ENCODE results near the gene VTCN1.

The VTCN1 gene

DNA sequence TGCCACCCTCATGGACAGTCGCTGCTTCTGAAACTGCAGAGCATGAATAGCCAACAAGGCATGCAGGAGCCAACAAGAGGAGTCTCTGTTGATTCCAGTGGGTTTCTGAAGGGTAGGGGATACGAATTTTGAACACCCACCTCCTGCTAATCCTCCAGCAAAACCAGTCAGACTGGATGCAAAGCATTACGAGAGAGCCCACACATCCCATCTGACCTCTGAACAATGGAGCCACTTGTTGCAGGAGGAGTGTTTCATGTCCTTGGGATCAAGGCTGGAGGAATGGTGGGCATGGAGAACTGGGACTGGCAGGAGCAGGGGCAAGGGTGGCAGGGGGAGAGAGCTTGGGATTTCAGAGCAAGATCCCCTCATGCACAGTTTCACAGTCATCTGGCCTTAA, 1.6 kb downstream of the VTCN1 start:
- no peak for DNase-seq (ENCODE audit: low read depth)

DNA sequence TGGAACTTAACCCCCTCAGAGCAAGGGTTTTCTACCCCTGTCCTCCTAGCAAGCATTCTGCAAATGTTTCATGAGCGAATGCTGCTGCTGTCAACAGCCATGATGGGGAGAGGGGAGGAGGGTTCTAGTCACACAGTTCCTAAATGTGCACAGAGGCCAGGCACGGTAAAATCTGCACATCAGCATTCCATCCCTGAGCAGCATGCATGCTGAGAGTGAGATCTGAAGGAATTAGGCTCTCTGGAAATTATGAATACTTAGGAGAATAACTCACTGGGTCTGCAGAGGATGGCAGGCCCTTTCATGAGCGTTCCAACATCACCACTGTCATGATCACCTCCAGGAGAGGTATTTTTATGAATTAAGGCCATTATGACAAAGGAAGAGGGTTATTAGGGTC, 2.1 kb downstream of the VTCN1 start:
- no peak for DNase-seq (ENCODE audit: low read depth)

DNA sequence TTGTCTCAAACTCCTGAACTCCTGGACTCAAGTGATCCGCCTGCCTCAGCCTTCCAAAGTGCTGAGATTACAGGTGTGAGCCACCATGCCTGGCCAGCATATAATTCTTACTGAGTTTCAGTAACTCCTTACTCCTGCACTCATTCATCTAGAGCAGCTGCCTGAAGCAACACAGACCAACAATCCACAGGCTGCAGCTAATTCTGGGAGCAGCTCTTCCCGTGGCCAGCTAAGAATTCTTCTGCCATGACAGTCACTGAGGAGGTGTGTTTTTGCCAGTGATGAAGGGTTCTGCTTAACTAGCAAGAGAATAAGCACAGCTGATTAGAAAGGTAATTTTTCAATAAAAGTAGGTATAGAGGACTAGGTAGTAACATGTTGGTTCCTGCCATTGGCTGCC, 5.4 kb downstream of the VTCN1 start:
- no peak for DNase-seq (ENCODE audit: low read depth)

DNA sequence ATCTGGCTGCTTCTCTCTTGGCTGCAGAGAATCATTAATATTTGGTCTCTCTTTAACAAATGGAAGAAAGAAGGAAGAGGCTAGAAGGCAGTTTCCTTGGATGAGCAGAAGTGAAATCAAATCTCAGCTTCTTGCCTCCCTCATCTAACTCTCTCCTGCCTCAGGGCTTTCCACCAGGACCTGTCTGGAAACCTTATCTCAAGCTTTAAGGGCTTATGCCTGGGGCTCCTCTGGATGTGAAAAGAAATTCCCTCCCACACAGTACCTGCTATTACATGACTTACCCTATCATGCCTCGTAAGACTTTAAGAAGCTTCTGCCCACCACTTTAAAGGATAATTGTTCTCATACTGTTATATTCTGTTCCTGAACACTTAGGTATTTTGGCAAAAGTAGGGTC, 8.9 kb downstream of the VTCN1 start:
- DNase-seq (ENCODE audit: low read depth) = no peak

DNA sequence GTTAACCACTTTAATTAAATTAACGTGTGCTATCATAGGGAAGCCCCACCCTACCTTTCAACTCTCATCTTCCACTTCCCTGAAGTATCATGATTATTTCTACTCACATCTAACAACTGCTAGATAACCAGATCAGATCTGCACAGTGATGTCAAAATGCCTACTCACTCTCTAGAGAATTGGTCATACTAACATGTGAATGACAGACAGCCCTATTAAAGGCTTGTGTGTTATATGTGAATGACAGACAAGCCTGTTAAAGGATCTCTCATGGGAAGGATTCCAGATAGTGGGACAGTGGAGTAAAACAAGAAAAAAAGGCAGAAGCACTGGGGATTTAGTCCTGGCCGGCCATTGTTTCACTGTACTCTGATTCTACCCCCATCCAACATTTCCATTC, 12.6 kb downstream of the VTCN1 start:
- DNase-seq (ENCODE audit: low read depth) = no peak

DNA sequence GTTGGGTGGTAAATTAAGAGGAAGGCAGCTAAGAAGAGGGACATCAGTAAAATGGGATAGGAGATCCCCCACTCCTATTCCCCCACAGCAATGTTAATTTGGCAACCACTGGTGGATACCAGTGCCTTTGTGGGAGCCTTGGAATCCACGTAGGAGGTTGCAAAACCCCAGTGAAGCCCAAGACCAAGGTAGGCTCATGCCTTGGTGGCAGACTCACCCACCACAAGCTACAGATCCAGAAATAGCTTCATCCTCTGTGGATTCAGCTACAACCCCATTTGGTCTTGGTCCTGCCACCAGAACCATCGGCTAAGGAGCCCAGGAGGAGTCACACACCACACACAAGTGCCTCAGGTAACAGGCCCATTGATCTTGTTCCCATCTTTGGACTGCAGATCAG, 21.0 kb downstream of the VTCN1 start:
- DNase-seq (ENCODE audit: low read depth) = no peak

DNA sequence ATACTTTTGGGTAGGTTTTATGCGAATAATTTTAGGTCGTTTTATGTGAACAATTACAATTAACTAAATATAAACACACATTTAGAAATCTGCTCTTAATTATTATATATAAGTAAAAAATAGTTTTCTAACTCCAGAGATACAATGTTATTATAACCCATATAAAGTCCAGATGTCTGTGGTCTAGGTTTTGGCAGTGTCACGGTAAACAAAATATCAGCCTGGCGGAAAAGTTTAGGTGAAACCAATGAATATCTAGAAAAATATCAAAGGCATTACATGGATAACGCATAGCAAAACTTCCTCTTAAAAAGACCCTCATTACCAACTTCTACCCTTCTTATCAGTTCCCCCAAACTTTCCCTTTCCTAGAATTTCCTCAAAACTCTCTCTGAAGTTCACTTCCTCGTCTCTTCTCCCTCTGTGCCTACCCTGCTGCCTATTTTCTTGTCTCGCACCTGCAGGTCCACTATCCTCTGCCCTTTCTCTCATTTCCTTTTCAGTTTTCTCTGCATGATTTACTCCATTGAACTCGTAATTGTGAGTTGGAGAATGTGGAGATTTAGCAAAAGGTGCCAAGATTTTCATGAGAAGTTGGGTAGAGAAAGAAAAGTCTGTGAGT, 21.8 kb downstream of the VTCN1 start:
- DNase-seq (ENCODE audit: low read depth) = no peak

DNA sequence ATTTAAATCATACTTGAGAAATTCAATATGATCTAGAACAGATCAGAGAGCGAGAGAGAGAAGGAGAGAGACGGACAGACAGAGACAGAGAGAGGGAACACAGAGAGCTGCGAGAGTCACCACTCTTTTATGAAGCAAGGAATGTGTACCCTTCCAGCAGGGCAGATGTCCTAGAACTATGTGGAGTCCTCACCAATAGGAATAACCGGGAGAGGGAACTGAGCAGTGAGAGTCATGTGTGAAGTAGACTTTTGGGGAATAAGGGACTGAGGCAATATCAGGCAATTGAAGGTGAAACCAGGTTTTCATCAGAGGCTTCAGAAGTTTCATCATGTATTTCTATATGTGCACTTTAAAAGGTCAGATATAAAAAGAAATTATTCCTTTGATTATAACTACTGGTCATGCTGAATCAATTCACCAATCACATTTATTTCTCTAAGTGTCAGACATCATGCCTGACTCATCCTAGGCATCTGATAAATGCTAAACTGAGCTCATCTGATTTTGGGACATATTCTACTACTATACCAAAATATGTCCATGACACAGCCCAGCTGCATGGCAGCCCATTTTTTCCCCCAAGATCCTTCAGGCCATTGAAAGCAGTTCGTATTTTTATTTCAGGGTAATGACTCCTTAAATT, 22.4 kb downstream of the VTCN1 start:
- no peak for DNase-seq (ENCODE audit: low read depth)

DNA sequence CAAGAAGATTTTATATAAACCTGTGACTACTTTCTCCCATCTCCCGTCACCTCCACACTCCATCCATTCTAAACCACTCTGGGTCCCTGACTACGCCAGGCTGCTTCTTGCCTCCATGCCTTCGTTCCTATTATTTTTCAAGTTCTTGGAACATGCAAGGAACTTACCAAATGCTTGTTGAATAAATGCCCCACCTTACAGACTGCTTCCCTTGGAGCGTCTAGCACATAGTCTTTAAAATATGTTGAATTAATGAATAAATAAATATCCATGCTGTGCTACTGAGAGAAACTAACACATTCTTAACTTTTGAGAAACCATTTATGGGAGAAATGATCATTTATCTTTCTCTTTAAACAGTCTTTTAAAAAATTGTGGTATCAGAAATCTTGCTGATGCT, 27.6 kb downstream of the VTCN1 start:
- no peak for DNase-seq (ENCODE audit: low read depth)

DNA sequence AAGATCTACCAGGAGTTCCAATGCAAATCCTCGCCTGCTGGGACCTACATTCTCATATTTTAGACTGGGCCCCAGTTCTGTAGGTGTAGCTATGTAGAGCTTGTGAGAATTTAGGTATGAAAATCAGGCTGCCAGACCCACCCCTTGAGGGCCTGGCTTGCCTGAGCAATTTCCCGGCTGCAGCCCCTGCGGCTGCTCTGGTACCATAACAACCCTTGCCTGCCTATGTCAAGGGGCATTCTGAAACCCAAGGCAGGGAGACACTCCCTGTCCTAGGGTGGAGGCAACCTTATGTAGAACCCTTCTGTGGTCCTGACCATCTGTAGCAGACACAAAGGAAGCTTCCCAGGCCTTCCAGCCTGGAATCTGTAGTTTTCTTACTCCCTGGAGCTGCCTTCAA, 28.4 kb downstream of the VTCN1 start:
- DNase-seq (ENCODE audit: low read depth) = no peak

DNA sequence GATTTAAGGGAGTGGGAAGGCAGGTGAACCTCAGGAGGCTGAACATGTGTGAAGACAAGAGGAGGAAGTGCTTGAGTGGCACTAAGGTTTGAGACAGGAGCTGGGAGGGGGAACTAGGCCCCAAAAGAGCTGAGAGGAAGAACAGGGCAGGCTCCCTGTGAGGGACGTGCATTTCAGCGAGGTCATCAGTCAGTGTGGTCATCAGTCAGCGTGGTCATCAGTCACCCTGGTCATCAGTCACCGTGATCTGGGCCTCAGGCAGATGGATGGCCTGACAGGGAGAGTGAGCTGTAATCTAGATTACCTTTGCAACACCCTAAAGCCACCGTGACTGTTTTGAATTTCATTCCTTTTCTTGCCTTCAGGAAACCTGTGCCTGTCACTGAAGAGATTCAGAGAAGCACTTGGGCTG, 29.1 kb downstream of the VTCN1 start:
- DNase-seq (ENCODE audit: low read depth) = no peak

DNA sequence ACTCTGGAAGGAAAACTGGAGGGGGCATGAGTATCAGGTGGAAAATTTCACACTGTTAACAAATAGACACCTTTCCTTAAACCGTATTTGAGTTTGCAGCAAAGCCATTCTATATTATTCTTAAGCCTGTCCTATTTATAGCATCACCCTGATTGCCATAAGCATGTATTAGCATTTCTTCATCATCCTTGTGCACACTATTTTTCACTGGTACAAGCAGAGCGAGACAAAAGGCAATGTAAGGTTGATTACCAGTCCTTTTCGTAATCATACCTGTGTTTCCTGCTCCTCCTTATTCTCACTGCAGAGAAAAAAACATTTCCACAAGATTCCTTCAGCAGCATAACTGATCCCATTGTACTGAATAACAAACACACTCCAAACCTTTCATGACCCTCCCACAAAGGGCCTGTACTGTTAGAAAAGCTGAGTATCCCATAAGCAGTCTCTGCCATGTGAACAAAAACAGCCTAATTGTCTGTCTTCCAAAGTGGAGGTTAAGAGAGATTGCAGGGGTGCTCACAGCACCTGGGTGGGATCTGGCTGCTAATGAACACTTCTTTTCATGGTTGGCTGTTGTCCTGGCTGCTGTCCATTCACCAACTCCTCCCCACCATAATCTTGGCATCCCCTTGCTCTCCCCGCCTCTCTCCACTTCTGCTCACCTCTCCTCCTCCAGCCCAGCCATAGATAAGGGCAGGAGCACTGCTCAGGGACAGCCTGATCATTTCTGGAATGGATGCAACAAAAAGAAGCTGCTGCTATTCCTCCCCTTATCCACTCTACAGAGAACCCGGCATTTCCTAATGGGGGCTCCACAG, 30.4 kb downstream of the VTCN1 start:
- DNase-seq (ENCODE audit: low read depth) = no peak

DNA sequence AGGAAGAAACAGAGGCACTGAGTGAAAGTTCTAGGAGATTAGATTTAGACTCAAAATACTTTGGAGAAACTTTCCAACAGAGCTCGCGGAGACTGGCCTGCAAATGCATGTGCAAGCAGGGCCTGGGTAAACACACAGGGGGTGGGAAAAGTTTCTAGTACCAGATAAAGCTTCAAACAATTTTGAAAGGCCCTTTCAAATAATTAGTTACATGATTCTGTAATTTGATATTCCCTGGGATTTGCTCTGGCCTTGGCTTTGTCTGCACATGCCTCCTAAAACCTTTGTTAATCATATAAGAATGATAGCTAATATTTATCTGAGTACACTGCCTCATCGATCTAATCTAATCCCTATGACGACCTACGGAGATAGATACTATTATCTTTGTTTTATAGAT, 31.3 kb downstream of the VTCN1 start:
- DNase-seq (ENCODE audit: low read depth) = no peak

DNA sequence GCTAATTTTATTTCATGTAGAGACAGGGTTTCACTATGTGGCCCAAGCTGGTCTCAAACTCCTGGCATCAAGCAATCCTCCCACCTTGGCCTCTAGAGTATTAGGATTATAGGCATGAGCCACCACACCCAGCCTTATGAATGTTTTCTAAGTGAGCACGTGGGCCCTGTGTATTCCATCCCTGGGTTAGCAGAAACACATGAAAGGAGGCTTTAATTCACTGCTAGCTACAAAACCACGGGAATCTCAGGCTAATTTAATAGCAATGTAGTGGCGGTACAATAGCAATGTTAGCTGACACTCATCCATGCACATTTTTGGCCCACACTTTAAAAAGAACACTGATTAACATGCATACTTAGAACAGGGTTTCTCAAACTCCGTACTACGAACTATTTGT, 32.0 kb downstream of the VTCN1 start:
- DNase-seq (ENCODE audit: low read depth) = no peak

DNA sequence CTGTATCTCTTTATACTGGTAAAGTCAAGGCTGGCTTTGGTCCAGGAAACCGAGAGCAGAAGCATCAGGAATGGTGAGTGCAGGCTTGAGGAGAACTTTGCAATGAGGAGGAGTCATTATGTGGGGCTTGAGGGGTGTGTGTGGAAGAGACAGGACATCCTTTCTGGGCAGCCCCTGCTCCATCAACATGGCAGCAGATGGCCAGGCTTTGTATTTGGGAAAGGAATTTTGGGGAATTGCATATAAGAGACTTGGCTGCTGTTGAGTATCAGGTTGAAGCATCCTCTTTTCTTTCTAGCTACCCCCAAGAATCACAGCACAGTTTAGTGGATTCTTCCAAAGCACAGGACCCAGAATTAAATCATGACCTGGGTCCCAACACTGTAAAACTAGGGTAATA, 33.4 kb downstream of the VTCN1 start:
- DNase-seq (ENCODE audit: low read depth) = no peak

DNA sequence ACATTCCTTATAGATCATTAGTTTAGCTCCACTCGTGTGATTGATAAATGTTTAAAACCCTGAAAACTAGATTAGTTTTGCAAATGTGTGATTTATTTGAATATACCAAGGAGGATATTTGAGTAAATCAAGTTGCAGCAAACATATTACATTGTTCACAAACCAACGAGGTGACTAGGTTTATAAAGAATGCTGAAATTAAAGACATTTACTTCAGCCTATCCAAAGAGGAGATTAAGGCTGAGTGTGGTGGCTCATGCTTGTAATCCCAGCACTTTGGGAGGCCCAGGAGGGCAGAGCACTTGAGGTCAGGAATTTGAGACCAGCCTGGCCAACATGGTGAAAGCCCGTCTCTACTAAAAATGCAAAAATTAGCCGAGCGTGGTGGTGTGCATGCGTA, 34.1 kb downstream of the VTCN1 start:
- no peak for DNase-seq (ENCODE audit: low read depth)

DNA sequence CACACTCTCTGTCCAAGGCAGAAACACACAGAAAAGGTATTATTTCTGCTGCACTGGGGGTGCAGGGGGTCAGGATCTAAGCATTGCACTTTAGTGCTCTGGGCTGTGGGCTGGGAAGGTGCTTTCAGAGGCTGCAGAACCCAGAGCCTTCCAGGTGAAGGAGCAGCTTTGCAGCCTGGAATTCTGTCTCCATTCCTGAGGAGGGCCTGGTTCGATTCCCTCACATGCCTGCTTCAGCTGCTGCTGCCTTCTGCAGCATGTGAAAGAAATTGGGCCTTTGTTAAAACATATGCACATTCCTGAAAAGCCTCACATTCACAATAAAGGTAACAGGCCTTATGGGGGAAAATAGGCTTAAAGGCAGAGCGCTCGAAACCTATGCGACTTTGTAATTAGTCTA, 35.9 kb downstream of the VTCN1 start:
- DNase-seq (ENCODE audit: low read depth) = no peak

DNA sequence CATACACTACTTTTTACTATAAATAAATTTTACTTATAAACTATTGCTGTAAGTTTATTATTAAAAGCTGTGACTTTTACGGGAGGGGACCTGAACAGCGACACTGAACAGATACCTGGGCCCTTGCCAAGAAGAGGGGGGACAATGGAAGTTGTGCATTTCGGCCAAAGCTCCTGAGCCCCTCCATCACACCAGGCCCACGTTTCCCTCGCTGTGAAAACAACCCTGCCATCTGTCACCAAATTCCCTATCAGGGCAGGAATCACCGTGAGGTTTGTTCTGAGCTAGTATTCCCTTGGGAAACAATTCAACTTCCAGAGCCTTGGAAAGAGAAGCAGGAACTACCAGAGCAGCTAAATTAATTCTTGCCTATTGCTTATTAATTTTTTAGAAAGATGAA, 37.0 kb downstream of the VTCN1 start:
- DNase-seq (ENCODE audit: low read depth) = no peak

DNA sequence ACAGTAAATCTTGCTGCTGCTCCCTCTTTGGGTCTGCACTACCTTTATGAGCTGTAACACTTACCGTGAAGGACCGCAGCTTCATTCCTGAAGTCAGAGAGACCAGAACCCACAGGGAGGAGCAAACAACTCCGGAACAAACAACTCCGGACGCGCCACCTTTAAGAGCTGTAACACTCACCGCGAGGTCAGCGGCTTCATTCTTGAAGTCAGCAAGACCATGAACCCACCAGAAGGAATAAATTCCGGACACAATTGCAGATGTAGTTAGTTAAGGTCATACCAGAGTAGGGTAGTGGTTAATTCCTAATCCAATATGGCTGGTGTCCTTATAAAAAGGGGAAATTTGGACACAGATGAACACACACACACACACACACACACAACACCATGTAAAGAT, 37.7 kb downstream of the VTCN1 start:
- DNase-seq (ENCODE audit: low read depth) = no peak

DNA sequence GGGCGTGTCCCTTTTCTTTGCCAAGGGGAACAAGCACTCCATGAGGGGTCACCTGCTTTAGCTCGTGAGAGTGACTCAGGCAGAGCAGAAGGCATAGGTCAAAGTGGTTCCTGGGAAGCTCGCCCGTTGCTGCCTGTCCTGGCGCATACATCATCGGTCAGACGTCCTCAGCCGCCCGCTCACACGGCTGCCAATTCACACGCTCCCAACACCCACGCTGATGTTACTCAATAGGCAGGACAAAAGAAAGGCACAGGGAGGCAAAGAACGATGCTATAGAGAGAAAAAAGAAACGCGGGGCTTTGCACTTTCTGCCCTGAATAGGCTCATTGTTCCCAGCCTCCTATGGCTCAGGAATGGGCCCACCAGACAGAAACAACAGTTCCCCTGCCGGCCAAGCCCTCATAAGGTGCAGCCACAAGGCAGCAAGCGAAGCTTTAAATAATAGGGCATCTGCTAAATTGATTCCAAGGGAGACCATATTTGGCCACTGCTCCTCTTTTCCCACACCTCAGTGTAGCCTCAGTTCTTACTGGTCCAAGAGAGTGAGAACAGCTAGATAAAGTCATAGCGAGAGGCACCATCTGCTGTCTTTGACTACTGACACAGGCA, 38.7 kb downstream of the VTCN1 start:
- DNase-seq (ENCODE audit: low read depth) = no peak

DNA sequence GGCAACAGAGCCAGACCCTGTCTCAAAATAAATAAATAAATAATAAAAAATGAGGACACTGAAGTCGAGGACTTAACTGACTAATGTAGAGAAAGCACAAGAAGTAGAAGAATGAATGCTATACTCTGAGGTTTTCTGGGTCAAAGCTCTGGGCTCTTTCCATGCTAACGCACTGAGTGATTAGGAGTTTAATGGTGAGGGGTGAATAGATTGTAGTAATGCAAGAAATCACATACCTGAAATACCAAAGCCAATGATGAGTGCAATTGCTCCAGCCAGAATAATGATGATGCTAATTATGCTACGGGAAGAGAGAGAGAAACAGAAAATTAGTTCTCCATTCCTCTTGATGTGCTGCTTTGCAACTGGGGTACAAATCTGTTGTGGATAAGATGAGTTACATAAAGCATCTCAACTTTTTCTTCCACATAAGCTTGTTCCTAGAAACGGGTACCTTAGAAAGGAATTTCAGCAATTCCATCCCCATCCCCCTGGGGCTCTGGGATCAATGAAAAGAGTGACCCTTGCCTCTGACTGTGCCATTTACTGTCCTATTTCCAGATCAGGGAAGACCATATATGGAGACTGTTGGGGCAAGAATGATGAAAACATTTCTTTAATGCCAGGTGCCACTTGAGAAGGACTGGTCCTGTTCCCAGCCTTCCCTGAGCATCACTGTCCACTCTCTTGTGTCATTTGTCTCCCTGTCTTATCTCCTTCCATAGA, 40.7 kb downstream of the VTCN1 start:
- no peak for DNase-seq (ENCODE audit: low read depth)

DNA sequence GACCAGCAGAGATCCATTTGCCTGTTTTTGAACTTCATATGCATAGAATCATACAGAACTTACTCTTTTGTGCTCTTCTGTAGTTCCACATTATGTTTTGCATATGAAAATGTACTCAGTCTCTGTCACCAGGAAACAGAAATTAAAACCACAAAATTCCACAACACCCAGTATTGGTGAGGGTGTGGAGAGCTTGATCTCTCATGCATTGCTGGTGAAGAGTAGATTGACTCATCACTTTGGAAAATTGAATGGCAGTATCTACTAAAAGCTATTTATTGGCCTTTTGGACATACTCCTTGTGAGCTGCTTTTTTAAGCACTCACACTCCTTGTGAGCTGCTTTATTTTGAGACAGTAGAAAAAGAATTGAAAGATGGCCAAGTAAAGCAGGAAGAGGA, 43.3 kb downstream of the VTCN1 start:
- DNase-seq (ENCODE audit: low read depth) = no peak

All from HS-27A (cell line).